Transverse colon (tissue), 4 donors: ENCODE measurements around the gene SPATA24.

Source experiments
- CTCF ChIP-seq, 5 experiments: fragments of 200-600 bp in 3 of 5; fragments of 450-650 bp in 2 of 5; sonication (generic) in 3 of 5; IDR thresholded peaks; 1 replicate in 2 of 5; 2 replicates in 3 of 5; pipeline ENCODE4 v1.5.1; 2016 to 2017; ENCODE audit warnings: antibody characterized with exemption in 5 of 5, inconsistent platforms in 3 of 5, mild to moderate bottlenecking in 2 of 5, moderate library complexity in 1 of 5
- POLR2A ChIP-seq: fragments of 450-650 bp; IDR thresholded peaks from one replicate; pipeline ENCODE4 v1.6.1; 2016; ENCODE audit warnings: antibody characterized with exemption, mild to moderate bottlenecking, moderate library complexity
- POLR2AphosphoS5 ChIP-seq, 3 donors: sonication (generic); formaldehyde crosslinking; IDR thresholded peaks; one replicate each; pipeline ENCODE4 v1.6.1; 2016; ENCODE audit warnings: antibody characterized with exemption in 3 of 3

- TF ChIP-seq CTCF (IDR thresholded peaks at IDR 0.05), result no peak
- TF ChIP-seq POLR2AphosphoS5 (IDR thresholded peaks at IDR 0.05), result peak in 1 of 3 donors; percentile 55
- TF ChIP-seq POLR2A, result peak; percentile 64
Observed at GRCh38 chr5:139391570-139392323, 12.1 kb downstream of the SPATA24 start.
